ENCODE measurements around the gene BAG5.
A peak's percentile ranks its signal among the peaks of the same experiment; 100 is the strongest.
"Not testable (repeated sequence)": the region's sequence is repeated elsewhere in the genome, so short reads cannot be mapped to it uniquely, and the experiment has no call there.

The BAG5 gene

GRCh38 chr14:103533137-103533998, 29.1 kb downstream of the BAG5 start:
- no peak for DNase-seq

GRCh38 chr14:103532216-103533136, 30.0 kb downstream of the BAG5 start:
- DNase-seq = no peak

- DNase-seq = no peak
Observed at GRCh38 chr14:103531421-103532215, 30.8 kb downstream of the BAG5 start.

GRCh38 chr14:103530831-103531230, 31.6 kb downstream of the BAG5 start:
- DNase-seq = no peak

- no peak for DNase-seq
Observed at GRCh38 chr14:103530390-103530789, 32.1 kb downstream of the BAG5 start.

GRCh38 chr14:103529383-103530365, 32.8 kb downstream of the BAG5 start:
- DNase-seq = no peak

- DNase-seq = peak; percentile 79
Observed at GRCh38 chr14:103528587-103529382, 33.7 kb downstream of the BAG5 start, which contains the start of gene TRMT61A. Gene TRMT61A, plus strand, starts transcription at chr14:103529196. Its CDS starts 783 bp downstream, at chr14:103529979.

- DNase-seq = no peak
Observed at GRCh38 chr14:103528146-103528586, 34.3 kb downstream of the BAG5 start.

- DNase-seq = no peak
Observed at GRCh38 chr14:103527408-103528145, 34.9 kb downstream of the BAG5 start.

- no peak for DNase-seq
Observed at GRCh38 chr14:103526914-103527248, 35.6 kb downstream of the BAG5 start.

GRCh38 chr14:103526247-103526913, 36.1 kb downstream of the BAG5 start:
- no peak for DNase-seq

- not testable (repeated sequence) for DNase-seq
Observed at GRCh38 chr14:103525430-103526246, 36.8 kb downstream of the BAG5 start.

- no peak for DNase-seq
Observed at GRCh38 chr14:103524002-103524935, 38.2 kb downstream of the BAG5 start.

- DNase-seq = no peak
Observed at GRCh38 chr14:103523575-103523954, 38.9 kb downstream of the BAG5 start.

- no peak for DNase-seq
Observed at GRCh38 chr14:103522649-103523574, 39.5 kb downstream of the BAG5 start, which contains the start of gene CKB. Gene CKB, minus strand, starts transcription at chr14:103522830. Its CDS starts 337 bp downstream, at chr14:103522493.

All from stimulated activated CD4-positive, alpha-beta T cell treated with anti-CD3 and anti-CD28 coated beads, Interleukin-4, amount 100 ng/mL, for 1 hour (primary cell).